Left ventricle myocardium inferior (tissue), 1 donor: ENCODE results near the gene LINGO1. TPM values are rescaled to one million over a fixed set of nuclear protein-coding genes. Genes with fewer than 3 reads are reported as not detected.

Experiments used
- DNase-seq: peaks from one replicate; pipeline ENCODE4 v3.0.0-alpha.2; 2020
- H3K27ac ChIP-seq: fragments of 200-600 bp; replicated peaks from 2 replicates; pipeline ENCODE4 v1.8.0; 2021
- H3K27me3 ChIP-seq: fragments of 200-600 bp; 2 replicates; pipeline ENCODE4 v1.8.0; 2021; ENCODE audit warnings: low read depth
- H3K36me3 ChIP-seq: fragments of 200-600 bp; 2 replicates; pipeline ENCODE4 v1.8.0; 2021
- H3K4me1 ChIP-seq: fragments of 200-600 bp; 2 replicates; pipeline ENCODE4 v1.8.0; 2021
- H3K4me3 ChIP-seq: fragments of 200-600 bp; 2 replicates; pipeline ENCODE4 v1.8.0; 2021; ENCODE audit warnings: mild to moderate bottlenecking, moderate library complexity
- H3K9me3 ChIP-seq: fragments of 200-600 bp; replicated peaks from 2 replicates; pipeline ENCODE4 v1.8.0; 2021
- intact Hi-C: fragments of 100-400 bp; cut with micrococcal nuclease; formaldehyde crosslinking; loops from one replicate; pipeline ENCODE4 v1.11.0; 2022
- total RNA-seq: library from RNA; stranded (reverse); fragmentation: NEBNext Ultra II Directional; extraction: Animal tissue kit (Norgen Biotek cat#: 25700); gene quantifications from one replicate; pipeline ENCODE4 v1.2.1, GENCODE V29; 2021
- TF ChIP-seq, protein P1 (sequence below): fragments of 200-600 bp; IDR thresholded peaks from 2 replicates; pipeline ENCODE4 v1.8.0; 2021; ENCODE audit warnings: antibody characterized with exemption, mild to moderate bottlenecking, borderline replicate concordance
- donor health status: DM: no; HTN: yes; CAD: no; lungs with severe emphysema.

Gene LINGO1
- total RNA-seq, 1 donor from 2014 or later = 0.96 TPM

DNA sequence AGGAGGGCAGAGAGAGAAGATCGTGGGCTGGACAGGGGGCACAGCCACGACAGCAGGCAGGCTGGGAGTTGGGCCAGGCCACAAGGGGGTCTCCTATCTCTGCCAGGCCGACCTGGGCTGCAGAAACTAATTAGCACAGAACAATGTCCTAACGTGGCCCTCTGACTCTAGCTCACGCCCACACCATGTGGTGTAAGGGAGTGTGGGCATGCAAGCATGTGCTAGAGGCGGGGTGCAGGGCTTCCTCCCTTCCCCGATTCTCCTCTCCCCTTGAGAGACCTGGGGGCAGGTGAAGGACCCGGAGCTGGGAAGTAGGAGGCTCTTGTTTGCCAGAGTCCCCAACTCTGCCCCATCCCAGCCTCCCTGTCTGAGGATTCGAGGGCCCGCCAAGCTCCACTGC is 65.5 kb downstream of the LINGO1 start:
- no peak for DNase-seq
- TF ChIP-seq, protein P1, sequence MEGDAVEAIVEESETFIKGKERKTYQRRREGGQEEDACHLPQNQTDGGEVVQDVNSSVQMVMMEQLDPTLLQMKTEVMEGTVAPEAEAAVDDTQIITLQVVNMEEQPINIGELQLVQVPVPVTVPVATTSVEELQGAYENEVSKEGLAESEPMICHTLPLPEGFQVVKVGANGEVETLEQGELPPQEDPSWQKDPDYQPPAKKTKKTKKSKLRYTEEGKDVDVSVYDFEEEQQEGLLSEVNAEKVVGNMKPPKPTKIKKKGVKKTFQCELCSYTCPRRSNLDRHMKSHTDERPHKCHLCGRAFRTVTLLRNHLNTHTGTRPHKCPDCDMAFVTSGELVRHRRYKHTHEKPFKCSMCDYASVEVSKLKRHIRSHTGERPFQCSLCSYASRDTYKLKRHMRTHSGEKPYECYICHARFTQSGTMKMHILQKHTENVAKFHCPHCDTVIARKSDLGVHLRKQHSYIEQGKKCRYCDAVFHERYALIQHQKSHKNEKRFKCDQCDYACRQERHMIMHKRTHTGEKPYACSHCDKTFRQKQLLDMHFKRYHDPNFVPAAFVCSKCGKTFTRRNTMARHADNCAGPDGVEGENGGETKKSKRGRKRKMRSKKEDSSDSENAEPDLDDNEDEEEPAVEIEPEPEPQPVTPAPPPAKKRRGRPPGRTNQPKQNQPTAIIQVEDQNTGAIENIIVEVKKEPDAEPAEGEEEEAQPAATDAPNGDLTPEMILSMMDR = no peak
- H3K4me3 ChIP-seq = no peak overlapping the region
- H3K9me3 ChIP-seq = no peaks in the 10 kb centered on the region
- H3K27me3 ChIP-seq = no peaks in the 10 kb centered on the region
- no peak overlapping the region for H3K27ac ChIP-seq
- intact Hi-C loops = no loop called here
- peaks cover 7% of the 10 kb centered on the region for H3K4me1 ChIP-seq
- no peaks in the 10 kb centered on the region for H3K36me3 ChIP-seq

DNA sequence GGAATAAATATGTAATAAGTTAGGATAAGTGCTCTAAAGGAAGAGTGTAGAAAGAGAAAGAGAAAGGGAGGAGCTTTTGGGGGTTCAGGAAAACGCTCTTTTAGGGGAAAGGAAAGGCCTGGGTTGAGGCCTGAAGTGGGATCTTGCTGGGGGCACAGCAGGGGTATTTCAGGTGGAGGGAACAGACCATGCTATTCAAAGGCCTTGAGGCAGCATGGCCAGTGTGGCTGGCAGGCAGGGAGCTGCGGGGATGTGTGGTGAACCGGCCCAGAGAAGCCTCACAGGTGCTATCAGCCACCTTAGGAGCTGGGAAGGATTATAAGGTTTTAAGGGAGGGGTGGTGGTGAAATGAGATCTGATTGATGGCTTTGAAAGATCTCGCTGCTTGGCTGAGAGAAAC is 66.6 kb downstream of the LINGO1 start:
- intact Hi-C loops = no loop called here
- no peak for DNase-seq
- Histone ChIP-seq H3K9me3 (no peaks in the 10 kb centered on the region), H3K4me3 (no peak overlapping the region), H3K27me3 (no peaks in the 10 kb centered on the region), H3K4me1 (peaks cover 7% of the 10 kb centered on the region), H3K27ac (no peak overlapping the region), H3K36me3 (no peaks in the 10 kb centered on the region)
- TF ChIP-seq, protein P1 = no peak

DNA sequence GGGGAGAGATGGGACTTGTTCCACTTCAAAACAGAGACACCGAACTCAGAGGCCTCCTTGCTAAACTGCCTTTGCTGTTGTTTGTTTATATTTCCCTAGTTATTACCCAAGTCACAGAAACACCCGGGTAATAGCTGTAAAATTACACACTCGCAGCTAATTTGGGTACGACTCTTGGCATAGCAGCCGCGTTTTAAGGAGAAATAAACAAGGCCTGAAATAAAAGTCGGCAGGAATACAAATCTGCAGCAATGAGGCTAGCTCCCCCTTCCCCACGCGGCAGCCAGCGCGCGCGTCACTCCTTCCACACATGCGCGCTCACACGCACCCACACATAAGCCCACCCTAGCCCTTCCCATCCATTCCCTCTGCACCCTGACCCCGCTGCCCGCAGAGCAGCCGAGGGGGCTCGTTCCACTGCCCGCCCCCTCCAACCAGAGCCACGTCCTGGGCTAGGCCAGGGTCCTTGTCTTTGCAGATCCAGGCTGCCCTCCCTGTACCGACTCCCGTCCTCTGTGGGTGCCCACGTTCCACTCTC is 67.3 kb downstream of the LINGO1 start:
- Histone ChIP-seq H3K27me3 (no peaks in the 10 kb centered on the region), H3K4me1 (peaks cover 7% of the 10 kb centered on the region), H3K9me3 (no peaks in the 10 kb centered on the region), H3K27ac (no peak overlapping the region), H3K4me3 (no peak overlapping the region), H3K36me3 (no peaks in the 10 kb centered on the region)
- no peak for DNase-seq
- intact Hi-C loops = no loop called here
- TF ChIP-seq, protein P1 = no peak

DNA sequence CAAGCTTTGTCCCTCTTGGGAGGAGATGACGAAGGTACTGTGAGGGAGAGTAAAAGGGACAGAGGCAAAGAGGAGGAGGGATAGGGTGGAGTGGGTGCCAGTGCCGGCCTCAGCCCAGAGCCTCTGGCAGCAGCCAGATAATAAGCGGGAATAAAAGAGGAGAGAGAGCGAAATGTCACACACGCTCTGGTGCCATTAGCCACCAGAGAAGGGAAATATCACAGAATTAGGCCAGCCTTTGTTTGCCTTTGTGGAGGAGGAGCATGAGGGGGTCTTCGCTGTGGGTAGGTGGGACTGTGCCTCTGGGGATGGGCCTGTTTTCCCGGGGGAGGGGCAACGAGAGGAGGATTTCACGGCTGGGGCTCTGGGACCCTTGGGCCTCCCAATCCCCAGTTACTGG is 67.8 kb downstream of the LINGO1 start:
- Histone ChIP-seq H3K9me3 (no peaks in the 10 kb centered on the region), H3K27ac (no peak overlapping the region), H3K4me3 (no peak overlapping the region), H3K4me1 (peaks cover 7% of the 10 kb centered on the region), H3K27me3 (no peaks in the 10 kb centered on the region), H3K36me3 (no peaks in the 10 kb centered on the region)
- DNase-seq = no peak
- intact Hi-C loops = no loop called here
- TF ChIP-seq, protein P1 = no peak

DNA sequence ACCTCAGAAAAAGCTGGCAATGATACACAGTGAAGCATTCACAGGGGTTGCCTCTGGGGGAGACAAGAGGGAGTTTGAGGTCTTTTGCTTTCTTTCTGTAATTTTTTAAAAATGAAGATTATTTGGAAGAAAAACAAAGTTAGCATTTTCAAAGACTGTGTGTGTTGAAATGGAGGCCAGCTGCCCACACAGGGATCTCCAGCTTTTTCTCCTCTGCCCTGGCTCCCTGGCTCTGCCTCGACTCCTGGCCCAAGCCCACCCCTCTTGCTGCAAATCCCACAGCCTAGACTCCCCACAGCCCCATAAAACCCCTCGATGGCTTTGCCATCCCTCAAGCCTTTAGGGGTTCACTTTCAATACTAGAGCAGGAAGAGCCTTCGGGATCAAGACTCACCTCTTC is 68.4 kb downstream of the LINGO1 start:
- intact Hi-C loops = no loop called here
- H3K9me3 ChIP-seq = no peaks in the 10 kb centered on the region
- H3K27me3 ChIP-seq = no peaks in the 10 kb centered on the region
- H3K4me1 ChIP-seq = peaks cover 3% of the 10 kb centered on the region
- H3K27ac ChIP-seq = no peak overlapping the region
- no peaks in the 10 kb centered on the region for H3K36me3 ChIP-seq
- H3K4me3 ChIP-seq = no peak overlapping the region
- no peak for DNase-seq
- TF ChIP-seq, protein P1 = no peak
